ENCODE measurements around the gene MPST.

The MPST gene

GRCh38 chr22:37037669-37038068 lies 18.1 kb downstream of the MPST start:
- DNase-seq (ENCODE audit: low spot score), result no peak
- CTCF ChIA-PET, result no interaction called here
- H3K27ac ChIP-seq, result no peak overlapping the region
- POLR2A ChIA-PET (ENCODE audit: low non-redundant PET), result no interaction called here
- TF ChIP-seq CTCF (conservative IDR thresholded peaks at IDR 0.05; ENCODE audit: low read depth), result no peak

GRCh38 chr22:37039466-37039865 lies 19.9 kb downstream of the MPST start:
- CTCF ChIA-PET, result no interaction called here
- no peak for TF ChIP-seq CTCF (conservative IDR thresholded peaks at IDR 0.05; ENCODE audit: low read depth)
- H3K27ac ChIP-seq, result no peak overlapping the region
- DNase-seq (ENCODE audit: low spot score), result no peak
- POLR2A ChIA-PET (ENCODE audit: low non-redundant PET), result no interaction called here

DNA sequence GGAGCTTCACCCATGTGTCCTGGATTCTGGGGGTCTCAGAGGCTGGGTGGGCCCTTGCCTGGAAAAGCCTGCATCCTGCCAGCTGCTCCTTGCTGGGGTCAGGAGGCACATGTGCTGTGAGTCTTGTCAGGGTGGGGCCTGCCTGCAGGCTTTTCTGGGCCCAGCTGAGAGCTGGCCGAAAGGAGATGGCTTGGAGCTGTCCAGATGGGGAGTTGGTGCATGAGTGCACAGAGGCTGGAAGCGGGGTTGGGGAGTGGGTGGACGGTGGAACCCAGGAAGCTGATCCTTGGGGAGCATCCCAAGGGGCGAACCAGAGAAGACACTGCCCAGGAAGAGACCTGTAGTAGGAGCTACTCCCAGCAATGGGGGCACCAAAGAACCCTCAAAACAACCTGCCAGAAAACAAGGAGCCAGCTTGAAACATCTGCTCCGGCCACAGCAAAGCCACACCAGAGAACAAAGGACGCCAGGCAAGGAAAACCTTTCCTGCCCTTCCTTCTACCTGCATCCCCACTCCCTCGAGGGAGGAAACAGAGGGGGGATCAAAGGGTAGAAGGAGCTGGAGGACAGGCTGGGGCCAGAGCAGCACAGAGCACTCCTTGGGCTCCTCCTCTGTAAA lies 23.8 kb downstream of the MPST start:
- TF ChIP-seq CTCF (conservative IDR thresholded peaks at IDR 0.05; ENCODE audit: low read depth), result no peak
- no peak overlapping the region for H3K27ac ChIP-seq
- no peak for DNase-seq (ENCODE audit: low spot score)
- ChIA-PET CTCF (interaction anchor here (0.6 to 0.8 kb wide), 4 partner anchors 11 to 764 kb away, joined by 3 to 5 read pairs (median 3); no protein-coding TSS in a partner anchor), POLR2A (ENCODE audit: low non-redundant PET) (no interaction called here)

DNA sequence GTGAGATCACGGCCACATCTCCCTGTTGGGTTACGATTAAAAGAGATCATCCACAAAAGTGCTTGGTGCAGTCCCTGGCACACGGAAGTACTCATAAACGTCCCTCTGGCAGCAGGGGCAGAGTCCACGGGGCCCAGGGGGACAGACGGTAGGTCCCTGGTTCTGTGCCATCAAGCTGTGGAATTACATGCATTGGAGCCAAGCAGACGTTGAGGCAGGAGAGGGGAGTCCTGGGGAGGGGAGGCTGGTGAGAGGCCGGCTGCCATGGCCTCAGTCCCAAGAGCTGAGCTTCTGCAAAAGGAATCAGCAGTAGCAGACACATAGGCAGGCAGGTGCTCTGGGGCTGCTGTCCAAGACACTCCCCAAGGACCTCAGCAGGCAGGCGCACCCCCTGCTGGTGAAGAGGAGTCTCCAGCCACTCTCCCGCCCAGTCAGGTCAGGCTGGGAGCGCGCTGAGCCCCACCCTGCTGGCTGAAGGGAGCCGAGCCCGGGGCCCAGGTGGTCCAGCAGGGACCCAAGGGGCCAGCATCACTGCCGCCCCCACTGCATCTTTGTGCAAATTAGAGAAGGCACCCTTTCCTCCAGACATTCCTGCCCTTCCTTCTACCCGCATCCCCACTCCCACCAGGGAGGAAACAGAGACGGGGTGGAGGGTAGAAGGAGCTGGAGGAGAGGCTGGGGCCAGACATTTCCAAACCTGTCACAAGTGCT lies 24.4 kb downstream of the MPST start:
- peak; percentile 52 for TF ChIP-seq CTCF (conservative IDR thresholded peaks at IDR 0.05; ENCODE audit: low read depth)
- CTCF ChIA-PET, result interaction anchor here (0.6 to 0.8 kb wide), 5 partner anchors 12 to 763 kb away, joined by 3 to 5 read pairs (median 3); no protein-coding TSS in a partner anchor

DNA sequence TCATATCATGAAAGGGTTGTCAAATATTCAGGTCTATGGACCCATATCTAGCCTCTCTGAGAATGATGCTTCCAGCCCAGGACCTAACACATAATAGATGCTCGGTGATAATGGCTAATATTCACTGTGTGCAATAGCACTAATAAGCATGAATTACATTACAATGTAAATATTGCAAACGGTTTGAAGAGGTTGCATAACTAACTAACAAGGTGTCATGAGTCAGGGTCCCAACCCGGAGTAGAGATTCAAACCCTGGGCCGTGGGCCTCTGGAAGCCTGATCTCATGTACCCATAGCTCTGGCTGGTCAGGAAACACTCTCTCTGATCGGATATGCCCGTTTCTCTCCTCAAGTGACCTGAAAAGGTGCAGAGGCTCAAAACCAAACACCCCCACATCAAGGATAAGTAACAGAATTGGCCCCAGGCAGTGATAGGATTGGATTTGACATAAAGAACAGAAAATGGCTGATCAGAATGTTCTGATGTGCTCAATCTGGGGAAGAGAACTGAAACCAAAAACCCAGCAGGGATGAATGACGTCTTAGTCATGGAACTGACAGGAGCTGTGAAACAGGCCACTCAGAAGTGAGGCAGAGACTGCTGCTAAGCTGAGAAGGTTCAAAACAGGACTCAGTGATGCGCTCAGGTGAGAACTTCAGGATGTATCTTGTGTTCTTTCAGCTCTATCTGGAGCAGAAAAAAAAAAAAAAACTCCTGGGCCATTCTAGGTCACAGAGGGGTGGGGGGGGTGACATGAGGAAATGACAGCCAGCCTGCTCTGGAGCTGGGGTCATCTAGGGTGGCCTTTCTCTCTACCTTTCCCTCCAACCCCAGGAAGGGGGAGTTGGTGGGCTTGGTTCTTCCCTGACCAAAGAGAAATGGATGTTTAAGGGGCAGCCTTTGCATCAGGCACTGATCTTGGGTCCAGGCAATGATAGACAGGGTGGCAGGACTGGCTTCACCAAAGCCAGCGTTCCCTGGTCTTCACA lies 25.4 kb downstream of the MPST start:
- ChIA-PET CTCF (interaction anchor here (0.5 to 0.8 kb wide), 2 partner anchors 28 to 1252 kb away, joined by 3 to 6 read pairs; no protein-coding TSS in a partner anchor), POLR2A (ENCODE audit: low non-redundant PET) (no interaction called here)
- no peak for DNase-seq (ENCODE audit: low spot score)
- H3K27ac ChIP-seq, result no peak overlapping the region
- TF ChIP-seq CTCF (conservative IDR thresholded peaks at IDR 0.05; ENCODE audit: low read depth), result no peak

More for the DNA sequence above, 24.4 kb downstream of the MPST start:
- no peak for DNase-seq (ENCODE audit: low spot score)
- H3K27ac ChIP-seq, result no peak overlapping the region
- POLR2A ChIA-PET (ENCODE audit: low non-redundant PET), result no interaction called here

- CTCF ChIA-PET, result no interaction called here
- DNase-seq (ENCODE audit: low spot score), result no peak
- POLR2A ChIA-PET (ENCODE audit: low non-redundant PET), result no interaction called here
- H3K27ac ChIP-seq, result no peak overlapping the region
- no peak; the same call in 1 of the 2 replicates for TF ChIP-seq CTCF (conservative IDR thresholded peaks at IDR 0.05; ENCODE audit: low read depth)
Measured at GRCh38 chr22:37045958-37046357, 26.4 kb downstream of the MPST start.
